Duodenal mucosa (tissue), 2 donors: ENCODE results near the gene RAD51C.
"Not testable (repeated sequence)": the region's sequence is repeated elsewhere in the genome, so short reads cannot be mapped to it uniquely, and the experiment has no call there.

Source experiments
- H3K27ac ChIP-seq: one replicate; pipeline ENCODE4 v1.7.0; 2013; ENCODE audit warnings: low read depth, low read length
- H3K27me3 ChIP-seq, 2 donors: one replicate each; pipeline ENCODE4 v1.7.0; 2013; ENCODE audit warnings: low read length in 2 of 2, control low read depth in 1 of 2; ENCODE audit not compliant: insufficient read depth in 2 of 2, control insufficient read depth in 1 of 2
- H3K36me3 ChIP-seq, 2 donors: one replicate each; pipeline ENCODE4 v1.7.0; 2013; ENCODE audit warnings: low read length in 2 of 2, control low read depth in 1 of 2; ENCODE audit not compliant: insufficient read depth in 2 of 2, control insufficient read depth in 1 of 2
- H3K4me1 ChIP-seq, 2 donors: one replicate each; pipeline ENCODE4 v1.7.0; 2013; ENCODE audit warnings: low read length in 2 of 2, control low read depth in 1 of 2; ENCODE audit not compliant: insufficient read depth in 2 of 2, control insufficient read depth in 1 of 2
- H3K4me3 ChIP-seq, 2 donors: one replicate each; pipeline ENCODE4 v1.7.0; 2013; ENCODE audit warnings: low read length in 2 of 2, low read depth in 1 of 2
- H3K9ac ChIP-seq, 2 donors: one replicate each; pipeline ENCODE4 v1.7.0; 2013; ENCODE audit warnings: low read length in 2 of 2, low read depth in 1 of 2
- H3K9me3 ChIP-seq, 2 donors: one replicate each; pipeline ENCODE4 v1.7.0; 2013; ENCODE audit warnings: low read length in 2 of 2, control low read depth in 1 of 2; ENCODE audit not compliant: control insufficient read depth in 1 of 2

Gene RAD51C

GRCh38 chr17:58692239-58693055 lies at the start of gene RAD51C:
Gene RAD51C (plus strand): TSS chr17:58692602. CDS start chr17:58692644, 42 bp downstream.
- no peaks in the 10 kb centered on the region for H3K9me3 ChIP-seq

GRCh38 chr17:58643147-58643546 lies 49.3 kb upstream of the RAD51C start:
- H3K27ac ChIP-seq: no peak overlapping the region
- H3K27me3 ChIP-seq: no peaks in the 10 kb centered on the region
- no peaks in the 10 kb centered on the region for H3K9me3 ChIP-seq
- H3K9ac ChIP-seq: no peak overlapping the region
- no peak overlapping the region for H3K4me3 ChIP-seq
- no peaks in the 10 kb centered on the region for H3K4me1 ChIP-seq
- H3K36me3 ChIP-seq: no peaks in the 10 kb centered on the region

More at GRCh38 chr17:58692239-58693055, at the start of gene RAD51C:
- H3K27ac ChIP-seq: peak within 1 kb of the TSS; percentile 7
- peaks cover 10 to 14% of the 10 kb centered on the region in 2 donors for H3K4me1 ChIP-seq
- H3K36me3 ChIP-seq: peaks cover 0 to 5% of the 10 kb centered on the region in 2 donors
- peak within 1 kb of the TSS; percentile 85 to 86 for H3K4me3 ChIP-seq
- peak within 1 kb of the TSS; percentile 65 to 76 for H3K9ac ChIP-seq
- H3K27me3 ChIP-seq: no peaks in the 10 kb centered on the region

GRCh38 chr17:58648236-58648635 lies 44.2 kb upstream of the RAD51C start:
- Histone ChIP-seq H3K9ac (no peak overlapping the region), H3K4me3 (no peak overlapping the region), H3K36me3 (no peaks in the 10 kb centered on the region), H3K4me1 (no peaks in the 10 kb centered on the region), H3K27ac (no peak overlapping the region), H3K27me3 (no peaks in the 10 kb centered on the region), H3K9me3 (no peaks in the 10 kb centered on the region)

- H3K36me3 ChIP-seq, H3K27ac ChIP-seq, H3K27me3 ChIP-seq, H3K9me3 ChIP-seq: not testable (repeated sequence)
- H3K9ac ChIP-seq: peak overlapping the region; percentile 78 to 79
- H3K4me3 ChIP-seq: peak overlapping the region in 1 of 2 donors; percentile 65
- H3K4me1 ChIP-seq: peaks cover 0 to 11% of the 10 kb centered on the region in 2 donors
Measured at GRCh38 chr17:58657962-58658803, 34.2 kb upstream of the RAD51C start.

GRCh38 chr17:58658804-58659713 lies 33.3 kb upstream of the RAD51C start:
- Histone ChIP-seq H3K4me3 (peak overlapping the region; percentile 62 to 65), H3K9me3 (no peaks in the 10 kb centered on the region), H3K4me1 (peaks cover 0 to 11% of the 10 kb centered on the region in 2 donors), H3K27me3 (no peaks in the 10 kb centered on the region), H3K27ac (peak overlapping the region; percentile 65), H3K36me3 (no peaks in the 10 kb centered on the region), H3K9ac (peak overlapping the region; percentile 78 to 79)

- not testable (repeated sequence) for H3K36me3 ChIP-seq, H3K9me3 ChIP-seq, H3K27me3 ChIP-seq, H3K27ac ChIP-seq
- H3K4me3 ChIP-seq: peak overlapping the region; percentile 62 to 65
- H3K4me1 ChIP-seq: peaks cover 0 to 11% of the 10 kb centered on the region in 2 donors
- H3K9ac ChIP-seq: peak overlapping the region; percentile 78 to 79
Measured at GRCh38 chr17:58659714-58660084, 32.7 kb upstream of the RAD51C start.

GRCh38 chr17:58660621-58661020 lies 31.8 kb upstream of the RAD51C start:
- no peak overlapping the region for H3K4me3 ChIP-seq
- H3K4me1 ChIP-seq: peaks cover 0 to 11% of the 10 kb centered on the region in 2 donors
- H3K9me3 ChIP-seq: no peaks in the 10 kb centered on the region
- H3K27me3 ChIP-seq: no peaks in the 10 kb centered on the region
- H3K27ac ChIP-seq: no peak overlapping the region
- H3K36me3 ChIP-seq: no peaks in the 10 kb centered on the region
- H3K9ac ChIP-seq: no peak overlapping the region

- no peaks in the 10 kb centered on the region for H3K36me3 ChIP-seq
Measured at GRCh38 chr17:58661499-58661898, 30.9 kb upstream of the RAD51C start.

GRCh38 chr17:58664302-58664701 lies 28.1 kb upstream of the RAD51C start:
- Histone ChIP-seq H3K27ac (no peak overlapping the region), H3K4me1 (peaks cover 0 to 3% of the 10 kb centered on the region in 2 donors), H3K9me3 (no peaks in the 10 kb centered on the region), H3K9ac (no peak overlapping the region), H3K36me3 (no peaks in the 10 kb centered on the region), H3K27me3 (no peaks in the 10 kb centered on the region), H3K4me3 (no peak overlapping the region)

More at GRCh38 chr17:58661499-58661898, 30.9 kb upstream of the RAD51C start:
- H3K9me3 ChIP-seq: no peaks in the 10 kb centered on the region
- no peak overlapping the region for H3K27ac ChIP-seq
- no peaks in the 10 kb centered on the region for H3K27me3 ChIP-seq
- no peak overlapping the region for H3K9ac ChIP-seq
- peaks cover 0 to 11% of the 10 kb centered on the region in 2 donors for H3K4me1 ChIP-seq
- no peak overlapping the region for H3K4me3 ChIP-seq
